ENCODE data around the gene RAPGEF1. TPM values are rescaled to one million over a fixed set of nuclear protein-coding genes. Genes with fewer than 3 reads are reported as not detected.

RAPGEF1 gene
- total and polyA plus RNA-seq, 2 of the 13 experiments (the other 11 are each of a cell fraction or from before 2014, with no cell fraction given), result 21.2 to 38.9 TPM

- H3K4me1 ChIP-seq (ENCODE audit: insufficient read depth, low read length), result peaks cover 43% of the 10 kb centered on the region
- 90% methylated on average over 7 of the region's 9 CpGs for WGBS (ENCODE audit: low lambda C conversion rate)
- H3K36me3 ChIP-seq (replicated peaks in 1 of 2; ENCODE audit: control insufficient read depth in 1 of 2, insufficient read depth in 2 of 2, low read length in 2 of 2), result 0 out of 5 replicates have a peak, but pooled peaks cover 0 to 1% of the 10 kb centered on the region in 2 experiments
- FAIRE-seq, result no peak
- no peaks in the 10 kb centered on the region for H3K27me3 ChIP-seq (ENCODE audit: control insufficient read depth in 1 of 2, insufficient read depth in 2 of 2, low read length in 2 of 2)
- BruUV-seq (replicated peaks), result no TSS peak
- no peaks in the 10 kb centered on the region; the same call in 1 of the 2 replicates for H4K20me1 ChIP-seq (ENCODE audit: insufficient read depth, low read length)
- DNase-seq (ENCODE audit: low spot score), result no peak
- H3K4me3 ChIP-seq (replicated peaks in 1 of 3; ENCODE audit: insufficient read depth in 1 of 3, low read depth in 2 of 3, low read length in 3 of 3), result no peak overlapping the region
- H3K4me2 ChIP-seq (ENCODE audit: low read depth, low read length), result no peak overlapping the region
- in situ Hi-C loops (cut with HindIII; ENCODE audit: extremely low pct_ligation_motif_present, low pct_unique_long_range_greater_than_20kb), result no loop called here
- no peak for ATAC-seq
- no peak overlapping the region for H3K27ac ChIP-seq (ENCODE audit: extremely low read length, insufficient read depth, low read length)
- TF ChIP-seq ZGPAT (CRISPR knock-in tag; IDR thresholded peaks at IDR 0.05), result no peak
- no peak for TF ChIP-seq HMGXB3 (CRISPR knock-in tag; IDR thresholded peaks at IDR 0.05; ENCODE audit: borderline replicate concordance)
- no peak for TF ChIP-seq BRD4 (CRISPR knock-in tag; IDR thresholded peaks at IDR 0.05)
- no peak for TF ChIP-seq KLF15 (CRISPR knock-in tag; IDR thresholded peaks at IDR 0.05; ENCODE audit: borderline replicate concordance)
- TF ChIP-seq SUZ12 (IDR thresholded peaks at IDR 0.05; ENCODE audit: low read depth, low read length), result no peak
- TF ChIP-seq MXD4 (CRISPR knock-in tag; IDR thresholded peaks at IDR 0.05), result no peak
- no peak for TF ChIP-seq ZNF513 (CRISPR knock-in tag; conservative IDR thresholded peaks at IDR 0.05)
- TF ChIP-seq CREBL2 (CRISPR knock-in tag; IDR thresholded peaks at IDR 0.05; ENCODE audit: borderline replicate concordance), result no peak
- TF ChIP-seq ZBTB49 (CRISPR knock-in tag; IDR thresholded peaks at IDR 0.05; ENCODE audit: borderline replicate concordance), result no peak
- H3K9me3 ChIP-seq (ENCODE audit: low read length), result no peaks in the 10 kb centered on the region
- POLR2A ChIA-PET, result no interaction called here
- intact Hi-C loops (cut with micrococcal nuclease; ENCODE audit: unreplicated experiment), result no loop called here
- CTCF ChIA-PET (ENCODE audit: low intra/inter-chr PET ratio, low total read pairs), result no interaction called here
- no peak overlapping the region for H3K9ac ChIP-seq (ENCODE audit: insufficient read depth, low read depth, low read length)
- no peak overlapping the region for H2AFZ ChIP-seq (ENCODE audit: low read length)
- H3K79me2 ChIP-seq (ENCODE audit: insufficient read depth, low read length), result peaks cover 22% of the 10 kb centered on the region
Measured at GRCh38 chr9:131671133-131671520, 68.7 kb downstream of the RAPGEF1 start.
